ENCODE results near the gene CDYL2.

DNA sequence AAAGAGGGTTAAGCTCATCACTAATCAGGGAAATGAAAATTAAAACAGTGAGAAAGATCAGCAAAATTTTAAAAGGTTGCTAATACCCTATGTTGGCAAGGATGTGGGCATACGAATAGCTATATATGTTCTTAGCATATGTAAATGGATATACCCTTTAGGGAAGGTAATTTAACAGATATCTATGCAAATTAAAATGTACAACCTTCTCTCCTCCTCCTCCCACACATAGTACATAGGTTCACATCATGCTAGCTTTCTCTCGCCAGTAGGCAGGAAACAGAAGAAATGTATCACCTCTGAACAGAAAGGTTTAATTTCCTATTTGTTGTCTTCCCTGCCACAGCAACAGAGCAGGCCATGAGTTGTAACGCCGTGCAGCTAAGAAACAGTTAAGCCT lies 103.8 kb downstream of the CDYL2 start:
- TF ChIP-seq, protein P1, sequence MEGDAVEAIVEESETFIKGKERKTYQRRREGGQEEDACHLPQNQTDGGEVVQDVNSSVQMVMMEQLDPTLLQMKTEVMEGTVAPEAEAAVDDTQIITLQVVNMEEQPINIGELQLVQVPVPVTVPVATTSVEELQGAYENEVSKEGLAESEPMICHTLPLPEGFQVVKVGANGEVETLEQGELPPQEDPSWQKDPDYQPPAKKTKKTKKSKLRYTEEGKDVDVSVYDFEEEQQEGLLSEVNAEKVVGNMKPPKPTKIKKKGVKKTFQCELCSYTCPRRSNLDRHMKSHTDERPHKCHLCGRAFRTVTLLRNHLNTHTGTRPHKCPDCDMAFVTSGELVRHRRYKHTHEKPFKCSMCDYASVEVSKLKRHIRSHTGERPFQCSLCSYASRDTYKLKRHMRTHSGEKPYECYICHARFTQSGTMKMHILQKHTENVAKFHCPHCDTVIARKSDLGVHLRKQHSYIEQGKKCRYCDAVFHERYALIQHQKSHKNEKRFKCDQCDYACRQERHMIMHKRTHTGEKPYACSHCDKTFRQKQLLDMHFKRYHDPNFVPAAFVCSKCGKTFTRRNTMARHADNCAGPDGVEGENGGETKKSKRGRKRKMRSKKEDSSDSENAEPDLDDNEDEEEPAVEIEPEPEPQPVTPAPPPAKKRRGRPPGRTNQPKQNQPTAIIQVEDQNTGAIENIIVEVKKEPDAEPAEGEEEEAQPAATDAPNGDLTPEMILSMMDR (IDR thresholded peaks at IDR 0.05): no peak
- no peak for TF ChIP-seq POLR2A (IDR thresholded peaks at IDR 0.05)
